IPS-15b (cell line): ENCODE results near the gene ADAMTS1.

Source experiments
- H3K27me3 ChIP-seq: one replicate; pipeline ENCODE4 v1.6.1; 2013; ENCODE audit warnings: low read length; ENCODE audit not compliant: control insufficient read depth, insufficient read depth
- H3K36me3 ChIP-seq: one replicate; pipeline ENCODE4 v1.6.1; 2013; ENCODE audit warnings: low read length; ENCODE audit not compliant: control insufficient read depth, insufficient read depth
- H3K4me1 ChIP-seq: one replicate; pipeline ENCODE4 v1.6.1; 2013; ENCODE audit warnings: mild to moderate bottlenecking, low read length; ENCODE audit not compliant: control insufficient read depth, insufficient read depth
- H3K4me3 ChIP-seq: one replicate; pipeline ENCODE4 v1.5.1; 2013; ENCODE audit warnings: low read depth, low read length
- H3K9ac ChIP-seq: one replicate; pipeline ENCODE4 v1.6.1; 2013; ENCODE audit warnings: low read depth, mild to moderate bottlenecking, low read length
- H3K9me3 ChIP-seq: one replicate; pipeline ENCODE4 v1.6.1; 2013; ENCODE audit warnings: mild to moderate bottlenecking, low read length; ENCODE audit not compliant: control insufficient read depth, insufficient read depth

ADAMTS1 gene

DNA sequence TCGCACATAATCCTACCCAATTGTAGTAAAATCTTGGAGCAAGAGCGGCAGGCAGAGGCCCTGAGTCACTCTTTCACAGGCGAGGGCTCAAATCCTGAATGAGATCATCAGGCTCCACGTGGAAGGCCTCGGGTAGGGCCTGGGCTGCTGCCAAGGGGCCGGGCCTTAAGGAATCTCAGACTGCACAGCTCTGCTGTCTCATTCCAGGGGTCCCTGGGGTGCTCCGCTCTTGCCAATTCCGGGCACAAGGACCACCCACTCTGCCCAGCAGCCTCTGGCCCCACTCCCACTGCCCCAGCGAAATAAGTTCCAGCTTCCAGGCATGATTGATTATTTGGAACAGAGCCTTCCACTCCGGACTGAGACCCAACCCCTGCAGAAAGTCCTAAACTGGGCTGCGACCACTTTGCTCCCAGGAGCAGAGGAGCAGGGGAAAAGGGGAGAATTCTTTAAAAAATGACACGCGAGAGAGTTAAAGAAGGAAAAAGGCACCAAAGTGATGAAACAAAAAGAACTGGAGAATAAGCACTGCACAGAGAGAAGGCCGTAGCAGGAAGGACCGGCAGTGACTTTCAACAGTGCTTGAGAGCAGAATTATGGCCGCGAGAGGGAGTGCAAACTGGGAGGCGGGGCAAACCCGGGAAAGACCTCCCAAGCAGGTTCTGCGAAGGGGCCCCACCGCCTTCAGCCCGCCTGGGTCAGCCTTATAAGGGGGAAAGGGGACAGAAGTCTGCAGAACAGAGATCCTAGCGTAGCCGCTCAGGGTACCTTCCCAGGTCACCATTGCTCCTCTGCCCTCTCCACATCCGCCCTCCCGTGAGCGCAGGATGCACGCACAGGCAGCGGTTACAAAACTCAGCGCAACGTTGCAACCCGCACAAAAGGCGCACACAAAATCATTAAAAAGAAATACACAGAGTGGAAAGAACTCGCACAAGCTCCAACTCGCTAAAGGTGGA lies 2.0 kb downstream of the ADAMTS1 start:
- H3K9me3 ChIP-seq: no peaks in the 10 kb centered on the region
- peaks cover 6% of the 10 kb centered on the region for H3K4me1 ChIP-seq
- peaks cover 4% of the 10 kb centered on the region for H3K36me3 ChIP-seq
- H3K9ac ChIP-seq: no peak overlapping the region
- peak overlapping the region; percentile 73 for H3K4me3 ChIP-seq
- H3K27me3 ChIP-seq: peaks cover 35% of the 10 kb centered on the region

GRCh38 chr21:26842300-26842699 lies 2.9 kb downstream of the ADAMTS1 start:
- Histone ChIP-seq H3K9me3 (no peaks in the 10 kb centered on the region), H3K4me3 (no peak overlapping the region), H3K4me1 (peaks cover 4% of the 10 kb centered on the region), H3K9ac (no peak overlapping the region), H3K36me3 (peaks cover 6% of the 10 kb centered on the region), H3K27me3 (peaks cover 25% of the 10 kb centered on the region)

DNA sequence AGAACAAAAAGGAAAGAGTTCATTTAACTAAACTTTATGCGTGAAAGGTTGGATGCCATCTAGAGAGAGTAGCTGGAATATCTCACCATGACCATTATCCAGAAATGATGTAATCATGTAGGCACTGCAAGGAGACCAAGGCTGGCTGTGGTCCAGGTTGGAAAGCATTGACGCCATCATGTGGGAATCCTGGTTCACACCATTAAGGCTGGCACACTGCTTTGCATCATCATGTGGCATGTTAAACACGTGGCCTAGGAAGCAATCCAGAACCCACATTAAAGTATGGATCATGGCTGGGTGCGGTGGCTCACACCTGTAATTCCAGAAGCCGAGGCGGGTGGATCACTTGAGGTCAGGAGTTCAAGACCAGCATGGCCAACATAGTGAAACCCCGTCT lies 4.3 kb downstream of the ADAMTS1 start:
- Histone ChIP-seq H3K36me3 (peaks cover 6% of the 10 kb centered on the region), H3K4me1 (peaks cover 4% of the 10 kb centered on the region), H3K27me3 (peaks cover 12% of the 10 kb centered on the region), H3K9ac (no peak overlapping the region), H3K9me3 (no peaks in the 10 kb centered on the region), H3K4me3 (no peak overlapping the region)

GRCh38 chr21:26840201-26840600 lies 5.0 kb downstream of the ADAMTS1 start:
- Histone ChIP-seq H3K9ac (no peak overlapping the region), H3K4me3 (no peak overlapping the region), H3K4me1 (peaks cover 4% of the 10 kb centered on the region), H3K36me3 (peaks cover 6% of the 10 kb centered on the region), H3K9me3 (no peaks in the 10 kb centered on the region), H3K27me3 (peaks cover 10% of the 10 kb centered on the region)

- Histone ChIP-seq H3K36me3 (peaks cover 6% of the 10 kb centered on the region), H3K4me1 (peaks cover under 1% of the 10 kb centered on the region)
Measured at GRCh38 chr21:26837539-26837938, 7.7 kb downstream of the ADAMTS1 start.

GRCh38 chr21:26836528-26836927 lies 8.7 kb downstream of the ADAMTS1 start:
- Histone ChIP-seq H3K9ac (no peak overlapping the region), H3K4me3 (no peak overlapping the region), H3K4me1 (no peaks in the 10 kb centered on the region), H3K9me3 (no peaks in the 10 kb centered on the region), H3K36me3 (peaks cover 6% of the 10 kb centered on the region), H3K27me3 (no peaks in the 10 kb centered on the region)

More at GRCh38 chr21:26837539-26837938, 7.7 kb downstream of the ADAMTS1 start:
- Histone ChIP-seq H3K9ac (no peak overlapping the region), H3K4me3 (no peak overlapping the region), H3K9me3 (no peaks in the 10 kb centered on the region), H3K27me3 (peaks cover 2% of the 10 kb centered on the region)

DNA sequence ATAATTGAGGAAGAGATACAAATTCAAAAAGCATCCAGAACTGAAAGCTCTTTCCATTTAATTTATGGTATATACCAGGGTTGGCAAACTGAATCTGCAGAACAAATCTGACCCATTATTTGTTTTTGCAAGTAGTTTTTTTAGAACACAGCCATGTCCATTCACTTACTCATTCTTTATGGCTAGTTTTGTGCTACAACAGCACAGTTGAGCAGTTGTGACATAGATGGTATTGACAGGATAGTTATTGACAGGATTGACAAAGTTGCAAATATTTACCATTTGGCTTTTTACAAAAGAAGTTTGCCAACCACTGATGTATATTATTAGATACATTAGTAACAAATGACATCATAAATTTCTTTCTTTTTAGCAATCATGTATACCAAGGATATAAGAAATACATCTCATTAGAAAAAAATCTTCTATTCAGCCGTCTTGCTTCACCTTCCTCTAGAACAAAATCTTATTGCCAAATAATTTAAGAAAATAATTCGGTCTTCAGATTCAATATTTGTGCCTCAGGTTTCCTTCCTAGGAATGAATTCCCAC lies 9.4 kb downstream of the ADAMTS1 start:
- H3K4me1 ChIP-seq: no peaks in the 10 kb centered on the region
- no peak overlapping the region for H3K4me3 ChIP-seq
- no peaks in the 10 kb centered on the region for H3K9me3 ChIP-seq
- H3K36me3 ChIP-seq: peaks cover 6% of the 10 kb centered on the region
- no peaks in the 10 kb centered on the region for H3K27me3 ChIP-seq
- no peak overlapping the region for H3K9ac ChIP-seq

DNA sequence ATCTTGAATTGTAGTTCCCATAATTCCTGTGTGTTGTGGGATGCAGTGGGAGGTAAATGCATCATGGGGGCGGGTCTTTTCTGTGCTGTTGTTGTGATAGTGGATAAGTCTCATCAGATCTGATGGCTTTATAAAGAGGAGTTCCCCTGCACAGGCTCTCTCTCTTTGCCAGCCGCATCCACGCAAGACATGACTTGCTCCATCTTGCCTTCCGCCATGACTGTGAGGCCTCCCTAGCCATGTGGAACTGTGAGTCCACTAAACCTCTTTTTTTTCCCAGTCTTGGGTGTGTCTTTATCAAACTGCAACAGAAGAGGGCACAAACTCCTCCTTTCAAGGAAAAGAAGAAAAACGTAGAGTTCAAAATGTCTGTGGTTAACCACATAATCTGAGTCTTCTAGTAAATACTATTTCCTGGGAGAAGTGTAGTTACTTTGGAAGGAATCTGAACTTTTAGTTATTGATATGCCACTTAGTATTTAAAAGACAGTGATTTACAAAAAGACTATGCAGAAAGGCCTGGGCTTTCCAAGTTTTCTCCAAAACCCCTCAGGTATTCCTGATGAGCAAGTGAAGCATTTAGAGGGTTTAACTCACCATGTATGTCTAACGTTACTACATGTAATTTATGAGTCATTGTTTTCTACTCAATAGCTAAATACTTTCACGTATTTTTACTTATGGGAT lies 10.0 kb downstream of the ADAMTS1 start:
- H3K9me3 ChIP-seq: no peaks in the 10 kb centered on the region
- no peaks in the 10 kb centered on the region for H3K27me3 ChIP-seq
- no peak overlapping the region for H3K9ac ChIP-seq
- no peak overlapping the region for H3K4me3 ChIP-seq
- peaks cover 5% of the 10 kb centered on the region for H3K36me3 ChIP-seq
- H3K4me1 ChIP-seq: no peaks in the 10 kb centered on the region

GRCh38 chr21:26834181-26834905 lies 10.9 kb downstream of the ADAMTS1 start:
- Histone ChIP-seq H3K27me3 (no peaks in the 10 kb centered on the region), H3K36me3 (peaks cover 2% of the 10 kb centered on the region), H3K4me1 (no peaks in the 10 kb centered on the region), H3K9ac (no peak overlapping the region), H3K4me3 (no peak overlapping the region), H3K9me3 (no peaks in the 10 kb centered on the region)

DNA sequence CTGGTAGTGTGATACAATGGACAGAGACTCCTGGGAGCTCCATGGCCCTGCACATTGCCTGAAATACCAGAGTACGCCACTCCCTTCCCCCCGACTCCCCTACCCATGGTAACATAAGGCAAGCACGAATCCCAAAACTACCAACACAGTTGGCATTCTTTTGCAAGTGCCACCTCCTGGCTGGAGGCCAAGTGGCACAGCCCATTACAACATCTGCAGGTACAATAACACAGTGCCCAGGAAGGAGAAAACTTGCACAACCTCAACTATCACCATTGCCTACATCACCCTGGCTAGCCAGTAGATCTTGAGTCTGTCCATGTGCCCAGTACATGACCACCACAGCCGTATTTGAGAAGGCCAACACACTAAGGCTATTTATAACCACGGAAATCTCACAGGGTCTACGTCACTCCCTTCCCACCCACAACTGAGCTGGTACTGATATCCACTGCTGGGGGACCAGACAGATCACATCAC lies 11.7 kb downstream of the ADAMTS1 start:
- Histone ChIP-seq H3K27me3 (no peaks in the 10 kb centered on the region), H3K36me3 (peaks cover 2% of the 10 kb centered on the region), H3K9me3 (no peaks in the 10 kb centered on the region), H3K4me1 (no peaks in the 10 kb centered on the region), H3K9ac (no peak overlapping the region), H3K4me3 (no peak overlapping the region)

DNA sequence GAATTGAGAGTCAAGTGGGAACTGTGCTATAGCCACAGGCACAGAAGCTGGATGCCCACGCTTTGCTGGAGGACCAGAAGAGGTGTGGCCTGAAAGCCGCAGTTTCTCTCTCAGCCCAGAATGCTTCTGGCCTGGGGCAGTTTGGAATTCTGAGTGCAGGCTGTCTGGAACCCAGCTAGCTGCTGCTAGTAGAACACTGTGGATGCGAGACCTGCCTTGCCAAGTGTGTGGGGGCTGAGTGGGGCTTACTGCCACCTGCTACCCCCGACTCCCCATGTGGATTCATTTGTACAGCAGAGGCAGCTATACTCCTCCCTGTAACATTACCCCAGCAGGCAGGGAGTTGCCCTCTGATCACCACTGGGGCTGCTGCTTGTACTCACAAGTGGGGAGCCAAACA lies 12.2 kb downstream of the ADAMTS1 start:
- Histone ChIP-seq H3K9me3 (no peaks in the 10 kb centered on the region), H3K36me3 (peaks cover 2% of the 10 kb centered on the region), H3K4me3 (no peak overlapping the region), H3K9ac (no peak overlapping the region), H3K27me3 (no peaks in the 10 kb centered on the region), H3K4me1 (no peaks in the 10 kb centered on the region)
